ENCODE results near the gene KLF11.

GRCh38 chr2:10019174-10019573 is 24.2 kb upstream of the KLF11 start:
- TF ChIP-seq CTCF (IDR thresholded peaks at IDR 0.05): no peak
- no peak for TF ChIP-seq POLR2A (IDR thresholded peaks at IDR 0.05)
- peak; percentile 75 for TF ChIP-seq POLR2AphosphoS5 (IDR thresholded peaks at IDR 0.05)

Measured in gastroesophageal sphincter (tissue), 3 donors.